Heart left ventricle (tissue), 16 donors: ENCODE measurements around the gene HIBCH. TPM values are rescaled to one million over a fixed set of nuclear protein-coding genes. Genes with fewer than 3 reads are reported as not detected.
"Not testable (repeated sequence)": the region's sequence is repeated elsewhere in the genome, so short reads cannot be mapped to it uniquely, and the experiment has no call there.

Experiments used
- ATAC-seq, 4 donors: fragments of 200-7000 bp; cut with Tn5 transposase; one replicate each; pipeline ENCODE4 v1.9.1; 2020 to 2022; ENCODE audit warnings: moderate library complexity in 4 of 4, mild to moderate bottlenecking in 3 of 4, moderate number of reproducible peaks in 1 of 4
- DNase-seq, 5 donors: peaks; one replicate each; pipeline ENCODE4 v3.0.0-alpha.2; 2020
- H3K27ac ChIP-seq, 12 donors: fragments of 200-600 bp; sonication (generic) in 4 of 12; one replicate each; pipeline versions ENCODE4 v1.5.0 to v1.8.0; 2016 to 2022; ENCODE audit warnings: mild to moderate bottlenecking in 2 of 12
- H3K27me3 ChIP-seq, 9 donors: fragments of 200-600 bp; sonication (generic) in 2 of 9; one replicate each; pipeline versions ENCODE4 v1.5.1 to v1.8.0; 2016 to 2022; ENCODE audit warnings: mild to moderate bottlenecking in 3 of 9
- H3K36me3 ChIP-seq, 9 donors: fragments of 200-600 bp; sonication (generic) in 2 of 9; one replicate each; pipeline versions ENCODE4 v1.5.0 to v1.8.0; 2018 to 2022; ENCODE audit warnings: mild to moderate bottlenecking in 2 of 9
- H3K4me1 ChIP-seq, 12 donors: fragments of 200-600 bp; sonication (generic) in 4 of 12; one replicate each; pipeline versions ENCODE4 v1.5.0 to v1.8.0; 2016 to 2022; ENCODE audit warnings: mild to moderate bottlenecking in 3 of 12
- H3K4me3 ChIP-seq, 12 donors: fragments of 200-600 bp; sonication (generic) in 4 of 12; one replicate each; pipeline versions ENCODE4 v1.5.0 to v1.8.0; 2017 to 2022; ENCODE audit warnings: mild to moderate bottlenecking in 9 of 12, moderate library complexity in 4 of 12
- H3K9me3 ChIP-seq, 12 donors: fragments of 200-600 bp; sonication (generic) in 4 of 12; one replicate each; pipeline versions ENCODE4 v1.5.0 to v1.8.0; 2016 to 2022; ENCODE audit warnings: mild to moderate bottlenecking in 1 of 12
- POLR2A ChIP-seq, 2 donors: fragments of 450-650 bp; IDR thresholded peaks; one replicate each; pipeline ENCODE4 v1.6.1; 2017; ENCODE audit warnings: antibody characterized with exemption in 2 of 2, mild to moderate bottlenecking in 2 of 2, moderate library complexity in 2 of 2
- WGBS, 4 donors: extraction: QIAGEN DNeasy Blood & Tissue Kit in 2 of 4; methylation state at CpG; one replicate each; pipeline versions ENCODE4 v1.1.5 to v1.1.7; 2013 to 2018; 5-methylcytosine and 5-hydroxymethylcytosine counted together
- intact Hi-C, 10 donors: fragments of 100-400 bp; cut with DNase I; formaldehyde crosslinking; loops; one replicate each; pipeline versions ENCODE4 v1.11.1 to v1.14.2; 2022
- polyA plus RNA-seq, 2 donors: library from polyadenylated mRNA; stranded (reverse); fragments of 200-250 nt; gene quantifications; one replicate each; pipeline ENCODE4 v1.2.3, GENCODE V29; 2013
- total RNA-seq, 9 donors: library from RNA; depleted of rRNA in 2 of 9; stranded (reverse); fragments of >200 nt in 2 of 9; fragmentation: NEBNext Ultra II Directional in 3 of 9; extraction: Animal tissue kit (Norgen Biotek cat#: 25700) in 3 of 9; gene quantifications; one replicate each; pipeline versions ENCODE4 v1.1.0 to v1.2.4, GENCODE V29; 2016 to 2023
- TF ChIP-seq, protein P1 (sequence below), 12 donors: fragments of 200-600 bp; sonication (generic) in 4 of 12; IDR thresholded peaks; one replicate each; pipeline versions ENCODE4 v1.5.0 to v1.8.0; 2018 to 2022; ENCODE audit warnings: antibody characterized with exemption in 12 of 12, mild to moderate bottlenecking in 5 of 12
- donor health status: ischemic (EF 13 %, LVEDD 7.1; RV severe dilation, severe dysfunction).
- donor health status: healthy with polysubstance abuse.
- donor health status: DM: no; HTN: yes; CAD: no.
- donor health status: DM: no; HTN: no; CAD: no.
- donor health status: ischemic (EF 25% LVEDD 6.9; RV normal size, moderate dysfunction).
- donor health status: ischemic (EF 25% LVEDD 5.7; RV mildly dilated, moderate dysfunction).
- donor health status: healthy.
- donor health status: DM: yes; HTN: yes; CAD: no.
- donor health status: ischemic (EF 35%, LVEDD 5.7; RV mildly dilated, moderate dysfunction).
- donor health status: nonischemic (EF 11% LVEDD 7.7; RV severe dilation, severe dysfunction).
- donor health status: DM: yes; HTN: yes; CAD: no.
- donor health status: PGD.
- donor health status: ischemic (EF 29% LVEDD 5.4; RV normal size, mild dysfunction).
- donor health status: nonischemic (EF 23%, LVEDD 6.1; RV moderate dilation, normal function).

HIBCH gene
- total and polyA plus RNA-seq, 11 donors: 7.7 to 25.3 (median 21.1) TPM

DNA sequence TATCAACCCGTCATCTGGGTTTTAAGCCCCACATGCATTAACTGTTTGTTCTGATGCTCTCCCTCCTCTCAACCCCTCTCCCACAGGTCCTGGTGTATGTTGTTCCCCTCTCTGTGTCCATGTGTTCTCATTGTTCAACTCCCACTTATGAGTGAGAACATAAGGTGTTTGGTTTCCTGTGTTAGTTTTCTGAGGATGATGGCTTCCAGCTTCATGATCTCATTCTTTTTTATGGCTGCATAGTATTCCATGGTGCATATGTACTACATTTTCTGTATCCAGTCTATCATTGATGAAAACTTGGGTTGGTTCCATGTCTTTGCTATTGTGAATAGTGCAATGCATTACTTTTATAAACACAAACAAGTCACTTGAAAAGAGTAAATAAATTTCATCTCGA, 16.8 kb upstream of the HIBCH start:
- 96 to 98% (median 97%) methylated on average over 2 of the region's 2 CpGs for WGBS, 4 donors
- Histone ChIP-seq H3K27me3 (no peaks in the 10 kb centered on the region), H3K9me3 (no peaks in the 10 kb centered on the region), H3K4me1 (peaks cover 0 to 11% (median 4%) of the 10 kb centered on the region in 12 donors), H3K4me3 (no peak overlapping the region), H3K27ac (no peak overlapping the region), H3K36me3 (no peaks in the 10 kb centered on the region)
- TF ChIP-seq, protein P1, sequence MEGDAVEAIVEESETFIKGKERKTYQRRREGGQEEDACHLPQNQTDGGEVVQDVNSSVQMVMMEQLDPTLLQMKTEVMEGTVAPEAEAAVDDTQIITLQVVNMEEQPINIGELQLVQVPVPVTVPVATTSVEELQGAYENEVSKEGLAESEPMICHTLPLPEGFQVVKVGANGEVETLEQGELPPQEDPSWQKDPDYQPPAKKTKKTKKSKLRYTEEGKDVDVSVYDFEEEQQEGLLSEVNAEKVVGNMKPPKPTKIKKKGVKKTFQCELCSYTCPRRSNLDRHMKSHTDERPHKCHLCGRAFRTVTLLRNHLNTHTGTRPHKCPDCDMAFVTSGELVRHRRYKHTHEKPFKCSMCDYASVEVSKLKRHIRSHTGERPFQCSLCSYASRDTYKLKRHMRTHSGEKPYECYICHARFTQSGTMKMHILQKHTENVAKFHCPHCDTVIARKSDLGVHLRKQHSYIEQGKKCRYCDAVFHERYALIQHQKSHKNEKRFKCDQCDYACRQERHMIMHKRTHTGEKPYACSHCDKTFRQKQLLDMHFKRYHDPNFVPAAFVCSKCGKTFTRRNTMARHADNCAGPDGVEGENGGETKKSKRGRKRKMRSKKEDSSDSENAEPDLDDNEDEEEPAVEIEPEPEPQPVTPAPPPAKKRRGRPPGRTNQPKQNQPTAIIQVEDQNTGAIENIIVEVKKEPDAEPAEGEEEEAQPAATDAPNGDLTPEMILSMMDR (IDR thresholded peaks at IDR 0.05): no peak
- no peak for TF ChIP-seq POLR2A (IDR thresholded peaks at IDR 0.05)
- ATAC-seq (no peak), DNase-seq (no peak)
- intact Hi-C loops: loop anchor here in 2 of 10 donors (10.0 kb wide), 2 partner anchors 168 to 468 kb away; no protein-coding TSS in a partner anchor

DNA sequence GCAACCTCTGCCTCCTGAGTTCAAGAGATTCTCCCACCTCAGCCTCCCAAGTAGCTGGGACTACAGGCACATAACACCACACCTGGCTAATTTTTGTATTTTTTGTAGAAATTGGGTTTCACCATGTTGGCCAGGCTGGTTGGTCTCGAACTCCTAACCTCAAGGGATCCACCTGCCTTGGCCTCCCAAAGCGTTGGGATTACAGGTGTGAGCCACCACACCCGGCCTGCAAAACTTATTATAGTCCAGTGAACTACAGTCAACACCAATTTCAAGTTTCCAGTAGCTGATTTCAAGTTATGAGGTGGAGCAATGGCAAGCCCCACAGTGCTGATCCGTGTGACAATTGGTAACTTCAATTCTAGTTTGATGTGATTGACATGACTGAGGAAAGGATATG, 16.0 kb upstream of the HIBCH start:
- Histone ChIP-seq H3K27ac (peak overlapping the region in 4 of 12 donors; percentile 15 to 57 (median 32)), H3K4me1 (peaks cover 0 to 11% (median 4%) of the 10 kb centered on the region in 12 donors)
- 92 to 98% (median 95%) methylated on average over 4 of the region's 4 CpGs for WGBS, 4 donors
- H3K36me3 ChIP-seq, ATAC-seq, H3K27me3 ChIP-seq, H3K9me3 ChIP-seq, H3K4me3 ChIP-seq, DNase-seq: not testable (repeated sequence)
- intact Hi-C loops: loop anchor here in 2 of 10 donors (10.0 kb wide), 2 partner anchors 169 to 469 kb away; no protein-coding TSS in a partner anchor

DNA sequence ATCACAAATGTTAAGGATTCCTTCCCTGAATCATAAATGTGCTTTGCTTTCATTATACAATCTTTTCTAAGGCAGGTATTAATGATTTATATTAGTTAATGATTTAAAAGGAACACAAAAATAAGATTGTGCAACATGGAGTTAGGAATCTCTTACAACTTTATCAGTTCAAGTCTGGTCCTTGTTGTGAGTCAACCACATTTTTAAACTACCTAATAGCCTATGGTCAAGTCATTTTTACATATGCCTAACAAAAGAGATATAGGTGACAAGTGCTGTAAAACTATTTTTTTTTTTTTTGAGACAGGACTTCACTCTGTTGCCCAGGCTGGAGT, 15.6 kb upstream of the HIBCH start:
- ATAC-seq: no peak
- Histone ChIP-seq H3K9me3 (no peaks in the 10 kb centered on the region), H3K4me3 (no peak overlapping the region), H3K36me3 (no peaks in the 10 kb centered on the region), H3K27me3 (no peaks in the 10 kb centered on the region), H3K27ac (peak overlapping the region in 10 of 12 donors; percentile 10 to 62 (median 36)), H3K4me1 (peaks cover 0 to 11% (median 4%) of the 10 kb centered on the region in 12 donors)
- DNase-seq: no peak
- no peak for TF ChIP-seq POLR2A (IDR thresholded peaks at IDR 0.05)
- TF ChIP-seq, protein P1 (IDR thresholded peaks at IDR 0.05): no peak
- intact Hi-C loops: loop anchor here in 2 of 10 donors (10.0 kb wide), 2 partner anchors 170 to 470 kb away; no protein-coding TSS in a partner anchor

DNA sequence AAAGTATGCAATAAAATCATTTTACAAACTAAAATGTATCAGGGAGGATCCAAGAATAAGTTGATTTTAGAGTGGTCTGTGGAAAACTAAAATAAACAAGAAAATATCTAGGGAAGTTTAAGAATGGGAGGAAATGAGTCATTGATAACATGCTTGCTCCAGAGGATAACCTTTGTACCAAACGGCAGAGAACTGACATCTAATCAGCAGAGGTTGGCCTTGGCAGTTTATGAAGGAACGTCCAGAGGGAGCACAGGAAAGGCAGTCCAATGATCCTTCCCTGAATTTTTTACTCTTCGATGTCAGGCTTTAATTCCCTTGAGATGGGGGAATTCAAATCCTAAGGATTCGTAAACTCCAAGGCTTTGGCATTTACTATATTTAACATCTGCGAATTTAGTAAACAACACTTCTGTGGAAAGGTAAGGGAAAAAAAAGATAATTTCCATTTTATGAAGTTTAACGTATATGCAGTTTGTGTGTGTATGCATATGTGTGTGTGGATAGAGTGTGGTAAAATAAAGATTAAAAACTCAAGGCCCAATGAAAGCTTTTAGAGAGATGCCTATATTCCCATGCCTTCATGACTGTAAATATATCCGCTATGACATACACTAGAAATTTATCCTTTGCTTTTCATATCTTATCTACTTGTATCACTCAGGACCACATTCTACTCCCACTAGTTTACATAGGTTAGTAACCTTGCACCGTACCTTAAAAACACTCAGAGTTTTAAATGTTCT, 15.0 kb upstream of the HIBCH start:
- ATAC-seq (peak; percentile 67 to 97 (median 82)), DNase-seq (no peak)
- peaks cover 0 to 11% (median 4%) of the 10 kb centered on the region in 12 donors for H3K4me1 ChIP-seq
- no peaks in the 10 kb centered on the region for H3K9me3 ChIP-seq
- H3K36me3 ChIP-seq: no peaks in the 10 kb centered on the region
- no peak for TF ChIP-seq POLR2A (IDR thresholded peaks at IDR 0.05)
- TF ChIP-seq, protein P1 (IDR thresholded peaks at IDR 0.05): no peak
- WGBS, 4 donors: 48 to 58% (median 49%) methylated on average over 8 of the region's 8 CpGs
- intact Hi-C loops: loop anchor here in 3 of 10 donors (5.0 to 10.0 kb wide), 3 partner anchors 170 to 470 kb away; no protein-coding TSS in a partner anchor
- no peaks in the 10 kb centered on the region for H3K27me3 ChIP-seq
- H3K27ac ChIP-seq: peak overlapping the region in 10 of 12 donors; percentile 11 to 68 (median 42)
- H3K4me3 ChIP-seq: no peak overlapping the region
